ENCODE measurements around the gene GPR78.
"Not testable (repeated sequence)": the region's sequence is repeated elsewhere in the genome, so short reads cannot be mapped to it uniquely, and the experiment has no call there.

GPR78 gene

DNA sequence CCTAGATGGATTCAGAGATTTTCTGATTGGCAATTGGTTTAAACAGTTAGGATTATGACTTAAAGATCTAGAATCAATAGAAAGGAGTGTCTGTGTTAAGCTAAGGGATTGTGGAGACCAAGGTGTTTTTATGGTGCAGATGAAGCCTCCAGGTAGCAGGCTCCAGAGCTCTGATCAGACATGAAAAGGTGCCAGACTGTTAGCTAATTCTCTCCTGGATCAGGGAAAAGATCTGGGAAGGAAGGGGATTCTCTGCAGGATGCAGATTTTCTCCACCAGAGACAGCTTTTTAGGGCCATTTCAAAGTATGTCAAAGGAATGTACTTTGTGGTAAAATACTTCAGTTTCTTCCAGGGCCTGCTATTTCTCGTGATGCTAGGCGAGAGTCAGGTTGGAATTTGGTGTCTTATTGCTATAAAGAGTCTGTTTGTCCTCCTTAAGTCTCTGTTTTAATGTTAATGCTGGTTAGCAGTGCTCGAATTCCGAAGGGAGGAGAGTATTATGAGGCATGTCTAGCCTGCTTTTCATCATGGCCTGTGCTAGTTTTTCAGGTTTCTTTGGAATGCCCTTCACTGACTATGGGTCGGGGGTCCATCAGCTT is 12.0 kb upstream of the GPR78 start:
- DNase-seq: no peak

DNA sequence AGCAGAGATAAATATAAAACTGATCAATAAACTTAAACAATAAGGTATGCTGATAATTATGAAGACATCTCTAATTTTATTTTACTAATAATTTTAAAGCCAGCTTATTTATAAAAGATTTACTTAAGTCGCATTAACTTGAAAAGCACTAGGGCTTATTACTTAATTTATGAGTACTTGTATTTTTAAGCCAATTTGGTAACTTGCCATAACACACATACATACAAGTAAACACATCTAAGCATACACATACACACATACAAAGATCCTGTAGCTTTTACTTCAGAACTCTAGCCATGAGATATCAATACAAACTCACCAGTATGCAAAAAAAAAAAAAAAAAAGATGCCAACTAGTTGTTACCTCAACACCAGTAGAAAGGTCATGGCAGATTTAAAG is 10.0 kb upstream of the GPR78 start:
- no peak for DNase-seq

DNA sequence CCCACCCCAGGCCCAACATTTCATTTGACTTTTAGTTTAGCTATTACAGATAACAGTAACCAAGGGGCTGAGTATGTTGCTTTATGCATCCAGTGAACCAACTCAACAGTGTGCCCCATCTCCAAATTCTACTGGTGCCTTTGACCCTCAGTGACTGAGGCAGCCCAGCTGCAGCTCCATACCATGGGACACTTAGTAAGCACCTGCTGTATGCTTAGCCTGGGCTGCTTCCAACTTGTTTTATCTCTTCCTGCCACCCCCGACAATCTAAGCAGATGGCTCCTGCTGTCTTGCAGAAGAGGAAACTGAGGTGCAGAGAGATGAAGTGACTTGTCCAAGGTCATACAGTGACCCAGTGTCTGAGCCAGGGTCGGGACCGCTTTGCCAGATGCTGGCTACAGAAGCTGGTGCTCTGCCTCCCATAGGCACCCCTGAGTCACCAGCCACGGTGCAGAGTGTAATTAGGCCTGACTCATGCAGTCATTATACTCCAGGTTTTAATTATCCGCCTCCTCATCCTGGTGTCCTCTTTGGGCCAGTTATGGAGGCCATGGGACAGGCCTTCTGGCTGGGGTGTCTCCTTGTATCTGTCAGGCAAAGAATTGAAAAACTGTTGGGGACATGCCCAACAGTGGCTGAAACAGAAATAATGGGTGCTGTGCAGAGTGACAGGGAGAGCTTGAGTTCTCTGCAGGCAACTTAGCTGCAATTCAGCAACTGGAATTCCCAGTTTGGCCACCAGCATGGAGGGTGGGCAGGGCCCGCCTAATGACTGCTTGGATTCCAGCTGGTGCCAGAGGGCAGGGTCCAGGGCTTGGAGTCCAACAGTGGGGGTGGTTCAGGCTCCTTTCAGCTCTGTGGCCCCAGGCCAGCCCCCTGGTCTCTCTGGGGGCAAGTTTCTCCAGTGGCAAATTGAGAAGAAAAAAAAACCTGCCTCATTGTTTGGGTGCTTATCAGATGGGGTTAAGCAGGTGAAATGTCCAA is 8.2 kb upstream of the GPR78 start:
- DNase-seq: no peak

DNA sequence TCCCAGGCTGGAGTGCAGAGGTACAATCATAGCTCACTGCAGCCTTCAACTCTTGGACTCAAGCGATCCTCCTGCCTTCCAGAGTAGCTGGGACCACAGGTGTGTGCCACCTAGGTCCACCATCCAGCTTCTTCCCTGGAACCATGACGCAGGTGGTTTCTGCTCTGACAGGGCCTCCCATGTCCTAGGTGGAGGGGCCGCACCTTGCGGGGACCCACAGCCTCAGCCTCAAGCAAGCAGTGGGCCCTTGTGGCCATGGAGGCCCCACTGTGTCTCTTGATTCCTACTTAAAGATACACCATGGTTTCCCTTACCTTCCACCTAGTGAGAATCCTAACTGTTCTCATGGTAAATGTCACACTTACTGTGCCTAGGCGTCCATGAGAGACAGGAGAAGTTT is 6.9 kb upstream of the GPR78 start:
- no peak for DNase-seq

DNA sequence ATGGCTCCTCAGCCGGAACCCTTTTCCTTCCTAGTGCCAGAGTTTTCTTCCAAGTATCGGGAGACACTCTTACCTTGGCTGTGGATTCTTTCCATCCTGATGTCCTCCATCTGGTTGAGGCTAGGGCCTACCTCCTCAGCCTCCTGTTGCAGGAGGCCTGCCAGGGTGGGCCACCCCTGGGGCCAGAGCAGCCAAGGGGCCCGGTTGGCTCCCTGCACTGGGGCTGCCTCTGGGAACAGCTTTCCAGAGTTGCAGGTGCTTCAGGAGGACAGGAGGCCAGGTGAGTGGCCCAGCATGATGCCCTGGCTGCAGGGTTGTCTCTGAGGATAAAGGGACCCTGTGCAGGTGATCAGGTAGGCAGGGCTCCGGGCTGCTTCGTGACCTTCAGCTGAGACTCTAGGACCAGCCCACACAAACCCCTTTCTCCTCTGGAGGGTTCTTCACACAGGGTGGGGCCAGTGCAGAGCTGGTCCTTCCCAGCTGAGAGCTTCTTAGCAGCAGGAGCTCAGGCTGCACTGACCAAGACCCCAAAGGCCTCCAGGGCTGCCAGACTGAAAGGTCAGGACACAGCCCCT is 5.3 kb upstream of the GPR78 start:
- no peak for DNase-seq

DNA sequence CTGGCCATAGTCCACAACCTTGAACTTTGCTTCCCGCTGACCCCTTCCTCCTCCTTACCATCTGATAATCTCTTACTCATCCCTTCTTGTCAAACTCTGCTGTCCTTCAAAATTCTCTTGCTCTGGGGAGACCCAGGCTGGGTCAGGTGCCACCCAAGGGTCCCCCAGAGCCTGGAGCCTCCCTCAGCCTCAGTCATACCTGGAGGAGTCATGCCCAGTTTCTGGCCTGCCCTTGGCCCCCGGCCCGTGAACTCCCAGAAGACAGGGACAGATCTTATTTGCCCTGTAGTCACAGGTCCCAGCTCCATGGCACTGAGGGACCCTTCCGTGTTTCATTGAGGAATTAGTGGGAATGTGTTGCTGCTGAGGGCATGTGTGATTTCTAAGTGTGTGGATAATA is 4.7 kb upstream of the GPR78 start:
- DNase-seq: no peak

DNA sequence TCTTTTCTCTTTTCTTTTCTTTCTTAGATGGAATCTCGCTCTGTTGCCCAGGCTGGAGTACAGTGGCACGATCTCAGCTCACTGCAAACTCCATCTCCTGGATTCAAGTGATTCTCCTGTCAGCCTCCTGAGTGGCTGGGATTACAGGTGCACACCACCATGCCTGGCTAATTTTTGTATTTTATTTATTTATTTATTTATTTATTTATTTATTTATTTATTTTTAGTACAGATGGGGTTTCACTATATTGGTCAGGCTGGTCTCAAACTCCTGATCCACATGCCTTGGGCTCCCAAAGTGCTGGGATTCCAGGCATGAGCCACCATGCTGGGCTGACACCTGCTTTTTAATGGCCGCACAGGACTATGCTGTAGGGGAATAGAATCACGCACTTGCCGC is 3.6 kb upstream of the GPR78 start:
- DNase-seq: not testable (repeated sequence)

DNA sequence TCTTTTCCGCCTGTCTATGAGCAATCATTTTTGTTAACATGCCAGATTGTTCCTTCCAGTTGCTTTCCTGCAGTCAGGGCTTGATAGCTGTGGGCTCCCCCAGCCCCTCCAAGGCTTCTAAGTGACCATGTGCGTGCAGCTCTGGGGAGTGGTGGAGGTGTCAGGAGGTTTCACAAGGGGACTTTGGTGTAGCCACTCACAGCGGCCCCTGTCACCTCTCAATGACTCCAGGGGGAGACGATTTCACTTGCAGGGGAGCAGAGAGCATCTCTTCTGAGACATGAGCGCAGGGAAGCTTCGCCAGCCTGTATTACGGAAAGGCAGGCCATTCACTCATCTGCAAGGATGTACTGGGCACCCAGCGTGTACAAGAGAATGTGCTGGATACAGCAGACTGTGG is 3.1 kb upstream of the GPR78 start:
- DNase-seq: no peak

DNA sequence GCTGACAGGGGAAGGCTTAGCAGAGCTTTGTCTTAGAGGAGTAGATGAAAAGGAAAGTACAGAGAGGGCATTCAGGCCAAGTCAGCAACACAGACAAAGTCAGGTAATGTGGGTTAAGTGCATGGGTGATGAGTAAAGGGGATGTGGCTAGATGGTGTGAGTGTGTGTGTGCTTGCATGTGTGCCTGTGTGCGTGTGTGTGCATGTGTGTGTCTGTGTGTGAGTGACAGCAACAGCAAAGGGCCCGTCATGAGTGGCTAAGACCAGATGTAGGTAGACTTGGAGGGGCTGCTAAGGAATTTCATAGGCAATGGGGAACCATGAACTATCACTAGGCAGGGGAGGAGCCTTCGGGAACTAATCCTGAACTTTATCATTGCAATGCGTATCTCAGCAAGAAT is 2.2 kb upstream of the GPR78 start:
- no peak for DNase-seq

DNA sequence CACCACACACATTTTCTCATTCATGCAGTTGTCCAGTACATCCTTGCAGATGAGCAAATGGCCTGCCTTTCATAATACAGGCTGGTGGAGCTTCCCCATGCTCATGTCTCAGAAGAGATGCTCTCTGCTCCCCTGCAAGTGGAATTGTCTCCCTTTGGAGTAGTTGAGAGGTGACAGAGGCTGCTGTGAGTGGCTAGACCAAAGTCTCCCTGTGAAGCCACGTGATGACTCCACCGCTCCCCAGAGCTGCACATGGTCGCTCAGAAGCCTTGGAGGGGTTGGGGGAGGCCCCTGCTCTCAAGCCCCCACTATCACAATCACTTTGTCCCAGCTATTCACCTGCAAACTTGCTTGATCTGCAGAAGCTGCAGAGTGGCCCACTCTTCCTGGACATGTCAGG is 1.5 kb upstream of the GPR78 start:
- DNase-seq: no peak

DNA sequence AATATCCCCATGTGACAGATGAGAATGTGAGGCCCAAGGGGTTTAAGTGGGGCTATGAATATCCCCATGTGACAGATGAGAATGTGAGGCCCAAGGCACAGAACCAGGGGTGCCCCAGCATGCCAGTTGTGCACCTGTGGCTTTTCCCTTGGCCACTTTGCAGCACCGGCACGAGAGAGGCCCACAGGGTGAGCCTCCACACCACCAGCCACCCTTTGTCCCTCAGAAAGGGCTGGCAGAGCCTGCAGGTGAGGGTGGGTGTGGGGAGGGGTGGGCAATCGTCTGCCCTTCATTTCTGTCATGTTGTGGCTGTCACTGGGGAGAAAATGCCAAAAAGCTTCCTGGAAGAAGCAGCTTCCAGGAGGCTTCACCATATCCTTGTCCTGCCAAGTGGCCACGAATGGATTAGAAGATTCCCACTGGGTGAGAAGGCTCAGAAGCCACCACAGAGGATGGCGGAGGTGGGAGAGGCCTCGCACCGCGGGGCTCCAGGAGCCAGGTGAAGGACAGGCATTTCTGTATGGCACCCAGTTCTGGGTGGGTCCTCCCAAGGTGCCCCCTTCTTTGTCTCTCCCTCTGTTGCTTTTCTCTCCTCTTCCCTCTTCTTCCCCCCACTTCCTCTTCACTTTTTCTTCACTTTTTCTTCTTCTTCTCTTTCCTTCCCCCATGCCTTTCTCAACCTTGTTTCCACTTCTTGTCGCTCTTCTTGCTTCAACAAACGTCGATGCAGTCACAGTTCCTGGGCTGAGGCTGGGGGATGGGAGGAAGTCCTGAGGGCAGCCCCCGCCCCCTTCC is 469 bp upstream of the GPR78 start:
- DNase-seq: no peak

DNA sequence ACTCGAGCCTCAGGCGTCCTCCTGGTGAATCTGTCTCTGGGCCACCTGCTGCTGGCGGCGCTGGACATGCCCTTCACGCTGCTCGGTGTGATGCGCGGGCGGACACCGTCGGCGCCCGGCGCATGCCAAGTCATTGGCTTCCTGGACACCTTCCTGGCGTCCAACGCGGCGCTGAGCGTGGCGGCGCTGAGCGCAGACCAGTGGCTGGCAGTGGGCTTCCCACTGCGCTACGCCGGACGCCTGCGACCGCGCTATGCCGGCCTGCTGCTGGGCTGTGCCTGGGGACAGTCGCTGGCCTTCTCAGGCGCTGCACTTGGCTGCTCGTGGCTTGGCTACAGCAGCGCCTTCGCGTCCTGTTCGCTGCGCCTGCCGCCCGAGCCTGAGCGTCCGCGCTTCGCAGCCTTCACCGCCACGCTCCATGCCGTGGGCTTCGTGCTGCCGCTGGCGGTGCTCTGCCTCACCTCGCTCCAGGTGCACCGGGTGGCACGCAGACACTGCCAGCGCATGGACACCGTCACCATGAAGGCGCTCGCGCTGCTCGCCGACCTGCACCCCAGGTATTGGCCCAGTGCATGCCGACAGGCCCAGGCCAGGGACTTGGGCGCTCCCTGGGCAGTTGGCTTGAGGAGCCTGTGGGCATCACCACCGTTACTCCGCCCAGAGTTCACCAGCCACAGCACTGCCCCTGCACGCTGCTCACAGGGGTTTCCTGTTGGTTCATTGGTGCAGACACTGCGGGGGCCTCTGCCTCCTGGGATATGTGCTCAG is 1.1 kb downstream of the GPR78 start:
- no peak for DNase-seq

DNA sequence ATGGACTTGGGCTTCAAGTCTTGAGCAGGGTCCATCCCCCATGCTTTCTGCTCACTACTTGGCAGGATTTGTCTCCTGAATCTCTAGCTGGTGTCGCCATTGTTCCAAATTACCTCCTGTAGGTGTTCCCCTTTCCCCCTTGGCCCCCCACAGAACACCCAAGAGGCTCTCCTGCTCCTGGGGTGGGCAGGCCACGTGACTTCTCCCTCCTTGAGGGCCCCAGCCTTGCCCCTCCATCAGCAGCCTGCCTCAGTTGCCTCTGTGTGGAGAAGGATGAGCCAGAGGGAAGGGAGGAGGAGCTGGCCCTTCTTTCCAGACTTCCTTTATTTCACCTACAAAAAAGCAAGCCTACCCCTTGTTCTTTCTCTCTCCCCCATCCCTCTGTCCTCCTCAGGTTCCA is 1.8 kb downstream of the GPR78 start:
- DNase-seq: no peak

DNA sequence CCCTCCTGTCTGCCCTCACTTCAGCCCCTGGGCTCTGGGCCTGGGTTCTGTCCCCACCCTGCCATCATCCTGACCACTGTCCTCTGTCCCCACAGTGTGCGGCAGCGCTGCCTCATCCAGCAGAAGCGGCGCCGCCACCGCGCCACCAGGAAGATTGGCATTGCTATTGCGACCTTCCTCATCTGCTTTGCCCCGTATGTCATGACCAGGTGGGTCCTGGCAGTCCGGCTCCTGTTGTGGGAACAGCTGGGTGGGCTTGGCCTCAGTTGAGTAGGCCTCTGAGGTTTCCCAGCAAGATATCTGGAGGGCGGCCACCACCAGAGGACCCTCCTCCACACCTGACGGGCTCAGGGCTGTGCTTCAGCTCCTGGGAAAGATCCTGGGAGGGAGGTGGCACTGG is 2.2 kb downstream of the GPR78 start:
- DNase-seq: no peak

DNA sequence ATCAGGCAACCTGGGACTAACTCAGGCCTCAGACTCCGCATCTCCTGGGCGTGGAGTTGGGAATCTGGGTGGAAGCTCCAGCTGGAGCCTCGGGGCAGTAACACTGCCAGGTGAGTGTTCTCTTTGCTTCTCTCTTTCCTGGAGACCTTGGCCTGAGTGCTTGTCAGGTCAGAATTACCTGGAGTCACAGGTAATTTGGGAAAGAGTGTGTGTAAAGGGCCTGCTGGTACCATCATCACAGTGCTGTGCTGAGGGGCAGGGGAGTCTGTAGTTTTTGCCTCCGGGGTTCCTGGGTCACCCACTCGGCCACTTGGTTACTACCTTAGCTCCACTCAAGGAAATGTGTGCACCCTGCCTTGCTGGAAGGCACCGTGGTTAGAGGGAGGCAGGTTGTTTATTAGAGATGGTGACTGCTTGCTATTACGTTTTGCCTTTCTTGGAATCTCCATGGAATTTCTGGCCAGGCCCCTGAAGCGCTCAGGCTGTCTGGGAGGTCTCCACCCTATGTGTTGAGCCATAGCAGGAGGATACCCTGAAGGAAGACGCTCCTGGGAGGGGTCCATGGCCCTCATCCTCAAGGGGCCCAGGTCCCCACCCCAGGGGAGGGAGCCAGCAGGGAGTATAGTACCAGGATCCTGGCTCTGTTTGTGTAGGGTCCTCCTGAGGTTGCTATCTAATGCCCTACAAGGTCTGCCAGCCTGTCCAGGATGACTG is 2.9 kb downstream of the GPR78 start:
- DNase-seq: no peak

DNA sequence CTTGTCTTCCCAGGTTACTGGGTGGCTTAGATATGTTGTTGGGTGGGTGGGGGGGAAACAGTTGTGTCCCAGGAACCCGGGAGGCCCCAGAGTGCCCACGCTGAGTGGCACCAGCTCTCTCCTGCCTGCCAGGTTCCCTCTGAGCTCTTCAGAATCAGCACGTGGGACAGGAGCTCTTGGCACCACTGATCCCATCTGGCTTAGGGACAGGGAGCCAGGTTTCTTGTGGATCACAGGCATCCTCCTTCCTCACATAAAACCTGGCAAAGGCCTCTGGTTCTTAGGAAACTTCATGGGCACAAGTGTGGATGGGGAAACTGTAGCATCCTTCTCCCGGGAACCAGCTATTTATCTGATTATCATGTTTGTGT is 3.4 kb downstream of the GPR78 start:
- DNase-seq: no peak

DNA sequence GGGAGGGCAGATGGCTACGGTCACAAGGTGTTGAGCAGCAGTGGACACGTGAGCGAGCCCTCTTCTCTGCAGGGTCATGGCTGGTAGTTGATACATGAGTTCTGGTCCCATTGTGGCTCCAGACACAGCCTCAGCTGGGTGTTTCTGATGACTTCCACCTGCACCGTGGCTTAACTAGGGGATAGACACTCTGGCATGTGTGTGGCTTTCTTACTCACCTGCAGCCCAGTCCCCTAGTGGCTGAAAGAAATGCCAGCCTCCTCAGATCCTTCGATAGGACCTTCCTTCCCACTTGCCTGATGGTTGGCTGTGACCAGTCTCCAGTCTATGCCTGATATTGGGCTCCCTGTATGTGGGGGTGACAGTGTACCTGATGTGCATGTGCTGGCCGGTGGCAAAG is 5.0 kb downstream of the GPR78 start:
- no peak for DNase-seq

DNA sequence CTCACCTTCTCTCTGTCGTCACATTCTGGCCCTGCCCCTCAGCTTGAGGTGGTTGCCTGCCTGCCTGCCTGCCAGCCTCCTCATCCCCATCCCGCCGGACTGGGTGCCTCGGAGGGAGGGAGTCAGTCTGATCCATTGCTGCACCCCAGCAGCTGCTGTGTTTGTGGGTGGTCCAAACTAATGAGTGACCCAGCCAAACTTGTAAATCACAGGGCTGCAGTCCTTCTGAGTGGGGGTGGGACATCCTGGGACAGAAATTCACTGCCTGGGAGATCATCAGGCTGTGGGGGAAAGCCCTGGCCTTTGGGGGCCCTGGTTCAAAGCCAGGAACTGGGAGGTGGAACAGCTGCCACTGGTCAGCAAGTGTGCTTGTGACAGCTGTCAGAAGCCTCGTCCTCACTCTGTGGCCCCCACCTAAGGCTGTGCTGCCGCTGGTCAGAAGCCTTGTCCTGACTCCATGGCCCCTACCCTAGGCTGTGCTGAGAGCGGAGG is 5.6 kb downstream of the GPR78 start:
- DNase-seq: no peak

DNA sequence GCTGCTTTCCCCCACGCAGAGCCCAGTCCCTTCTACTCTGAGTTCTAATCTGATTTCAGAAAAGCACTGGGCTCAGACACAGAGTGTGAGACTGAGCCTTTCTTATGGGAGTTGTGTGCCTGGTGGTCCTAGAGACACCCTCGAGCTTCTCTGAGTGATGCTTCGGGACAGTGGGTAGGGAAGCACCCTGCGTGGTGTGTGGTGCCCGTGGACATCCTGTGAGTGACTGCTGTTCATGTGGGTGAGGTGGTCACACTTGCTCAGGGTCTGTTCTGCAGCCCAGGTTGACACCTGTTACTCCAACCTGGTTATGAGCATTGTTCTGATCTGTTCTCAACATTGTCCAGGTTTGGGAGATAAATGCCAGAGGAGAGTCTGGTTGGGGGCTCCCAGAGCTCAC is 6.1 kb downstream of the GPR78 start:
- DNase-seq: no peak

DNA sequence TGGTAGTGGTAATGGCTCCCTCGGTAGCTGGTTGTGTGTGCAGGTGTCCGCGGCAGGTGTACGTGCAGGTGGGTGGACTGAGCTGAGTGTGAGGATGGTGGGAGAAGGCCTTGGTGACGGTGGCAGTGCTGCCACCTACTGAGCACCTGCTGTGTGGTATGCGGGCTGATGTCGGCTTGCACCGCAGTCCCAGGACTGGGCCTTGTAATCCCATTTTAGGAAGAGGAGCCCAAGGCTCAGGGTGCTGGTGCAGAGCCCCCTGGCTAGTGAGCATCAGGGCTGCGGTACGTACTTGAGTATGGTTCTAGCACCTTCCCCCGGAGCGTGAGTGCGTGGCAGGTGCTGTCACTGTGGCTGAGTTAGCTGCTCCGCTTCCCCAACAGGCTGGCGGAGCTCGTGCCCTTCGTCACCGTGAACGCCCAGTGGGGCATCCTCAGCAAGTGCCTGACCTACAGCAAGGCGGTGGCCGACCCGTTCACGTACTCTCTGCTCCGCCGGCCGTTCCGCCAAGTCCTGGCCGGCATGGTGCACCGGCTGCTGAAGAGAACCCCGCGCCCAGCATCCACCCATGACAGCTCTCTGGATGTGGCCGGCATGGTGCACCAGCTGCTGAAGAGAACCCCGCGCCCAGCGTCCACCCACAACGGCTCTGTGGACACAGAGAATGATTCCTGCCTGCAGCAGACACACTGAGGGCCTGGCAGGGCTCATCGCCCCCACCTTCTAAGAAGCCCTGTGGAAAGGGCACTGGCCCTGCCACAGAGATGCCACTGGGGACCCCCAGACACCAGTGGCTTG is 6.7 kb downstream of the GPR78 start:
- no peak for DNase-seq

All from activated effector memory CD4-positive, alpha-beta T cell treated with anti-CD3 and anti-CD28 coated beads, Interleukin-2, amount 50 U/mL, for 16 hours (primary cell).